K562 (cell line): ENCODE measurements around the gene PRPH2. TPM values are rescaled to one million over a fixed set of nuclear protein-coding genes. Genes with fewer than 3 reads are reported as not detected.
A peak's percentile ranks its signal among the peaks of the same experiment; 100 is the strongest.

Experiments
- BRCA1 ChIP-seq, 2 experiments: fragments of 450-650 bp in 1 of 2; sonication (generic) in 1 of 2; formaldehyde crosslinking in 1 of 2; IDR thresholded peaks; 2 replicates each; pipeline versions ENCODE4 v1.5.0 to v1.6.1; 2017 to 2020; ENCODE audit warnings: mild to moderate bottlenecking in 1 of 2, missing genetic modification reagents in 1 of 2
- COPS2 ChIP-seq: fragments of 450-650 bp; conservative IDR thresholded peaks from 2 replicates; pipeline ENCODE4 v1.6.1; 2016; ENCODE audit warnings: mild to moderate bottlenecking, moderate library complexity
- CTBP1 ChIP-seq: fragments of 450-650 bp; IDR thresholded peaks from 2 replicates; pipeline ENCODE4 v1.6.1; 2016; ENCODE audit warnings: borderline replicate concordance
- ETS2 ChIP-seq: IDR thresholded peaks from 2 replicates; pipeline ENCODE4 v1.6.1; 2016; ENCODE audit warnings: borderline replicate concordance, missing genetic modification characterization, mild to moderate bottlenecking, moderate library complexity, missing compliant biosample characterization; ENCODE audit not compliant: poor library complexity, severe bottlenecking
- HNRNPK ChIP-seq: fragments of 200-400 bp; formaldehyde crosslinking; IDR thresholded peaks from one replicate; pipeline ENCODE4 v1.6.1; 2018; ENCODE audit warnings: mild to moderate bottlenecking, low read depth, low read length; ENCODE audit not compliant: poor library complexity, severe bottlenecking
- MYBL2 ChIP-seq, 2 experiments: fragments of 450-650 bp in 1 of 2; sonication (generic) in 1 of 2; formaldehyde crosslinking in 1 of 2; IDR thresholded peaks; 2 replicates each; pipeline versions ENCODE4 v1.6.1 to v1.8.1; 2017 to 2022; ENCODE audit warnings: borderline replicate concordance in 1 of 2, inconsistent platforms in 1 of 2, low read depth in 1 of 2, mild to moderate bottlenecking in 1 of 2, missing genetic modification reagents in 1 of 2, moderate library complexity in 1 of 2
- PHF20 ChIP-seq: fragments of 450-650 bp; IDR thresholded peaks from 2 replicates; pipeline ENCODE4 v1.6.1; 2018; ENCODE audit not compliant: partially characterized antibody
- POLR2B ChIP-seq: fragments of 450-650 bp; IDR thresholded peaks from 2 replicates; pipeline ENCODE4 v1.6.1; 2018; ENCODE audit warnings: low read depth; ENCODE audit not compliant: partially characterized antibody
- RCOR1 ChIP-seq, 2 experiments: IDR thresholded peaks; 2 replicates each; pipeline ENCODE4 v1.6.1; 2012; ENCODE audit warnings: low read depth in 2 of 2, low read length in 2 of 2, borderline replicate concordance in 1 of 2, improper control_type of control experiment in 1 of 2
- TAL1 ChIP-seq: fragments of 450-650 bp; IDR thresholded peaks from 2 replicates; pipeline ENCODE4 v1.6.1; 2016; ENCODE audit warnings: mild to moderate bottlenecking
- ZFP1 ChIP-seq: fragments of 450-650 bp; formaldehyde crosslinking; IDR thresholded peaks from 2 replicates; pipeline ENCODE4 v1.4.0; 2020; ENCODE audit warnings: mild to moderate bottlenecking, mixed read lengths
- ZNF778 ChIP-seq: fragments of 450-650 bp; formaldehyde crosslinking; IDR thresholded peaks from 2 replicates; pipeline ENCODE4 v1.4.0; 2020; ENCODE audit warnings: mild to moderate bottlenecking, moderate library complexity
- ZSCAN32 ChIP-seq: fragments of 450-650 bp; formaldehyde crosslinking; IDR thresholded peaks from 2 replicates; pipeline ENCODE4 v1.4.0; 2020; ENCODE audit warnings: mild to moderate bottlenecking, moderate library complexity
- polyA plus RNA-seq, 8 experiments: library from polyadenylated mRNA; depleted of rRNA in 4 of 8; stranded (reverse) in 5 of 8; unstranded in 3 of 8; fragments of >200 nt; fragmentation: Nextera tagmentation in 2 of 8; fragmentation: Illumina TruSeq in 1 of 8; extraction: Ambion mirVana in 2 of 8; extraction: Trizol in 1 of 8; gene quantifications; 2 replicates each; pipeline versions ENCODE4 v1.2.1 to v1.2.3, GENCODE V29; 2011 to 2014; ENCODE audit warnings: inconsistent platforms in 1 of 8, missing spikeins in 1 of 8
- total RNA-seq, 7 experiments: library from RNA; depleted of rRNA in 6 of 7; stranded (reverse); fragments of >200 nt in 6 of 7; fragmentation: Illumina TruSeq in 2 of 7; extraction: Trizol in 2 of 7; gene quantifications; 2 replicates each; pipeline versions ENCODE4 v1.2.1 to v1.2.3, GENCODE V29; 2011 to 2021; ENCODE audit warnings: low replicate concordance in 1 of 7
- TF ChIP-seq, protein P1 (sequence below): fragments of 450-650 bp; formaldehyde crosslinking; conservative IDR thresholded peaks from 2 replicates; pipeline ENCODE4 v1.4.0; 2022; ENCODE audit warnings: mild to moderate bottlenecking, missing genetic modification characterization
- TF ChIP-seq, protein P2 (sequence below): fragments of 450-650 bp; formaldehyde crosslinking; IDR thresholded peaks from 2 replicates; pipeline ENCODE4 v1.4.0; 2022; ENCODE audit warnings: missing genetic modification characterization
- TF ChIP-seq, protein P3 (sequence below): fragments of 450-650 bp; IDR thresholded peaks from 2 replicates; pipeline ENCODE4 v1.6.1; 2016; ENCODE audit warnings: borderline replicate concordance
- TF ChIP-seq, protein P4 (sequence below): fragments of 200-800 bp; sonication (Bioruptor generic); IDR thresholded peaks from 2 replicates; pipeline ENCODE4 v1.6.1; 2017; ENCODE audit warnings: missing genetic modification characterization, missing compliant biosample characterization
- TF ChIP-seq, protein P5 (sequence below): fragments of 450-650 bp; formaldehyde crosslinking; IDR thresholded peaks from 2 replicates; pipeline ENCODE4 v1.4.0; 2020; ENCODE audit warnings: mild to moderate bottlenecking

PRPH2 gene
- total and polyA plus RNA-seq, 9 of the 15 experiments (the other 6 are each of a cell fraction or from before 2014, with no cell fraction given): 0.03 to 0.11 (median 0.03) TPM; not detected in 5

DNA sequence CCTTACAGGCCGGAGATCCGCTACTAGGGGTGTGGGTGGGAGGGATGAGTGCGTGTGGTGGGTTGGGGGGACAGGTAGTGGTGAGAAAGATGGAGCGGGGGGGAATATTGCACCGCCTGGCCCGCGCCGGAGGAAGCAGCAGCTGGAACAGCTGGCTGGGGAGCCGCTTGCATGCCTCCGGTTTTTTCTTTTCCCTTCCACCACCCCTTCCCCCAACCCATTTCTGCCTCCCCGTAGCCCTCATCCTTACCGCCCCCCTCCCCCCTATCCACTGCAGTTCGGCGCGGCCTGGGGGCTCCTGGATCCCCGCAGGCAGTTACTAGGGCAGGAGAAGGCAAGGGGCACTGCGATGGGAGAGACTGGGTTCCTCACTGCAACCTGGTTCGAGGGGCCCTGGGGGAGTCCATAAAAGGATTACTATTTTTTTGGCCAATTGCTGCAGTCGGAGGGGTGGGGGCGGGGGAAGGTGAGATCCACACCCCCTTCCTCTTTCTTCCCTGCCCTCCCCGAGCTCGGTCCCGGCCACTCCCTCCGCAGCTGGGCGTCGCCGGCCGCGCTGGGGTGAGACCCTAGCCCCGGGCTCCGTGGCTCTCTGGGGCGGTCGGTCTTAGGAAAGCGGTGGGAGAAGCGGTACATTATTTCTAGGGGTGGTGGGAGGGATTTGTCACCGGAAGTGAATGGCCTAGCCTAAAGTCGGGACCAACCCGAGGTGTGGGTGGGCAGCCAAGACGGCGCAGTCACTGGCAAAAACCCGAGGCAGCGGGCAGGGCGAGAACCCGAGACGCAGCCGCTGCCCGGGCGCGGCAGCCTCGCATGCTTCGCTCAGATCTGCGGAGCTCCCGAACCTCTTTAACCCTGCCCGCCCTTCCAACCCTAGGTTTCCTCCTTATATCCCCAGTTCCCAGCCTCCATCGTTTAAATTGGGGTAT is 24.3 kb upstream of the PRPH2 start (continued):
- TF ChIP-seq, protein P1, sequence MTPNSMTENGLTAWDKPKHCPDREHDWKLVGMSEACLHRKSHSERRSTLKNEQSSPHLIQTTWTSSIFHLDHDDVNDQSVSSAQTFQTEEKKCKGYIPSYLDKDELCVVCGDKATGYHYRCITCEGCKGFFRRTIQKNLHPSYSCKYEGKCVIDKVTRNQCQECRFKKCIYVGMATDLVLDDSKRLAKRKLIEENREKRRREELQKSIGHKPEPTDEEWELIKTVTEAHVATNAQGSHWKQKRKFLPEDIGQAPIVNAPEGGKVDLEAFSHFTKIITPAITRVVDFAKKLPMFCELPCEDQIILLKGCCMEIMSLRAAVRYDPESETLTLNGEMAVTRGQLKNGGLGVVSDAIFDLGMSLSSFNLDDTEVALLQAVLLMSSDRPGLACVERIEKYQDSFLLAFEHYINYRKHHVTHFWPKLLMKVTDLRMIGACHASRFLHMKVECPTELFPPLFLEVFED (CRISPR knock-in tag): no peak
- TF ChIP-seq HNRNPK: peak; percentile 73
- TF ChIP-seq RCOR1 (IDR thresholded peaks at IDR 0.05; ENCODE audit: borderline replicate concordance in 1 of 2, low read depth in 2 of 2, low read length in 2 of 2): no peak; a peak in 1 of 4 replicates
- peak; percentile 38; the same call in 1 of the 2 replicates for TF ChIP-seq CTBP1
- TF ChIP-seq TAL1: no peak
- no peak for TF ChIP-seq COPS2
- TF ChIP-seq, protein P2, sequence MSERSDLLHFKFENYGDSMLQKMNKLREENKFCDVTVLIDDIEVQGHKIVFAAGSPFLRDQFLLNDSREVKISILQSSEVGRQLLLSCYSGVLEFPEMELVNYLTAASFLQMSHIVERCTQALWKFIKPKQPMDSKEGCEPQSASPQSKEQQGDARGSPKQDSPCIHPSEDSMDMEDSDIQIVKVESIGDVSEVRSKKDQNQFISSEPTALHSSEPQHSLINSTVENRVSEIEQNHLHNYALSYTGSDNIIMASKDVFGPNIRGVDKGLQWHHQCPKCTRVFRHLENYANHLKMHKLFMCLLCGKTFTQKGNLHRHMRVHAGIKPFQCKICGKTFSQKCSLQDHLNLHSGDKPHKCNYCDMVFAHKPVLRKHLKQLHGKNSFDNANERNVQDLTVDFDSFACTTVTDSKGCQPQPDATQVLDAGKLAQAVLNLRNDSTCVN (CRISPR knock-in tag): no peak
- TF ChIP-seq BRCA1 (IDR thresholded peaks at IDR 0.05): no peak
- no peak for TF ChIP-seq BRCA1 (CRISPR knock-in tag; IDR thresholded peaks at IDR 0.05)
- TF ChIP-seq, protein P3, sequence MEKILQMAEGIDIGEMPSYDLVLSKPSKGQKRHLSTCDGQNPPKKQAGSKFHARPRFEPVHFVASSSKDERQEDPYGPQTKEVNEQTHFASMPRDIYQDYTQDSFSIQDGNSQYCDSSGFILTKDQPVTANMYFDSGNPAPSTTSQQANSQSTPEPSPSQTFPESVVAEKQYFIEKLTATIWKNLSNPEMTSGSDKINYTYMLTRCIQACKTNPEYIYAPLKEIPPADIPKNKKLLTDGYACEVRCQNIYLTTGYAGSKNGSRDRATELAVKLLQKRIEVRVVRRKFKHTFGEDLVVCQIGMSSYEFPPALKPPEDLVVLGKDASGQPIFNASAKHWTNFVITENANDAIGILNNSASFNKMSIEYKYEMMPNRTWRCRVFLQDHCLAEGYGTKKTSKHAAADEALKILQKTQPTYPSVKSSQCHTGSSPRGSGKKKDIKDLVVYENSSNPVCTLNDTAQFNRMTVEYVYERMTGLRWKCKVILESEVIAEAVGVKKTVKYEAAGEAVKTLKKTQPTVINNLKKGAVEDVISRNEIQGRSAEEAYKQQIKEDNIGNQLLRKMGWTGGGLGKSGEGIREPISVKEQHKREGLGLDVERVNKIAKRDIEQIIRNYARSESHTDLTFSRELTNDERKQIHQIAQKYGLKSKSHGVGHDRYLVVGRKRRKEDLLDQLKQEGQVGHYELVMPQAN: peak; percentile 68
- no peak for TF ChIP-seq PHF20
- TF ChIP-seq, protein P4, sequence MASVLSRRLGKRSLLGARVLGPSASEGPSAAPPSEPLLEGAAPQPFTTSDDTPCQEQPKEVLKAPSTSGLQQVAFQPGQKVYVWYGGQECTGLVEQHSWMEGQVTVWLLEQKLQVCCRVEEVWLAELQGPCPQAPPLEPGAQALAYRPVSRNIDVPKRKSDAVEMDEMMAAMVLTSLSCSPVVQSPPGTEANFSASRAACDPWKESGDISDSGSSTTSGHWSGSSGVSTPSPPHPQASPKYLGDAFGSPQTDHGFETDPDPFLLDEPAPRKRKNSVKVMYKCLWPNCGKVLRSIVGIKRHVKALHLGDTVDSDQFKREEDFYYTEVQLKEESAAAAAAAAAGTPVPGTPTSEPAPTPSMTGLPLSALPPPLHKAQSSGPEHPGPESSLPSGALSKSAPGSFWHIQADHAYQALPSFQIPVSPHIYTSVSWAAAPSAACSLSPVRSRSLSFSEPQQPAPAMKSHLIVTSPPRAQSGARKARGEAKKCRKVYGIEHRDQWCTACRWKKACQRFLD: 0 out of 2 replicates have a peak, but pooled peaks have one; percentile 50
- TF ChIP-seq ETS2 (tag): no peak
- TF ChIP-seq ZFP1 (CRISPR knock-in tag): 0 out of 2 replicates have a peak, but pooled peaks have one; percentile 4
- no peak for TF ChIP-seq ZSCAN32
- no peak for TF ChIP-seq MYBL2 (IDR thresholded peaks at IDR 0.05; ENCODE audit: low read depth)
- TF ChIP-seq MYBL2 (CRISPR knock-in tag; IDR thresholded peaks at IDR 0.05; ENCODE audit: borderline replicate concordance): no peak
- TF ChIP-seq ZNF778 (CRISPR knock-in tag): no peak
- TF ChIP-seq, protein P5, sequence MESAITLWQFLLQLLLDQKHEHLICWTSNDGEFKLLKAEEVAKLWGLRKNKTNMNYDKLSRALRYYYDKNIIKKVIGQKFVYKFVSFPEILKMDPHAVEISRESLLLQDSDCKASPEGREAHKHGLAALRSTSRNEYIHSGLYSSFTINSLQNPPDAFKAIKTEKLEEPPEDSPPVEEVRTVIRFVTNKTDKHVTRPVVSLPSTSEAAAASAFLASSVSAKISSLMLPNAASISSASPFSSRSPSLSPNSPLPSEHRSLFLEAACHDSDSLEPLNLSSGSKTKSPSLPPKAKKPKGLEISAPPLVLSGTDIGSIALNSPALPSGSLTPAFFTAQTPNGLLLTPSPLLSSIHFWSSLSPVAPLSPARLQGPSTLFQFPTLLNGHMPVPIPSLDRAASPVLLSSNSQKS (CRISPR knock-in tag): no peak
- TF ChIP-seq POLR2B: peak; percentile 85
